CD14-positive monocyte (primary cell): Measurements from ENCODE around the gene AK6. TPM values are rescaled to one million over a fixed set of nuclear protein-coding genes. Genes with fewer than 3 reads are reported as not detected.
"Not testable (repeated sequence)": the region's sequence is repeated elsewhere in the genome, so short reads cannot be mapped to it uniquely, and the experiment has no call there.

Experiments used
- DNase-seq, 3 donors: peaks; one replicate each; pipeline ENCODE4 v3.0.0-alpha.2; 2011 to 2022
- H2AFZ ChIP-seq: 2 replicates; pipeline ENCODE4 v1.6.0; 2012; ENCODE audit warnings: mild to moderate bottlenecking, low read depth, low read length, inconsistent platforms; ENCODE audit not compliant: insufficient read depth, poor library complexity, severe bottlenecking
- H3K27ac ChIP-seq, 2 donors: 1 replicate in 1 of 2; 2 replicates in 1 of 2; pipeline ENCODE4 v1.5.1; 2012 to 2013; ENCODE audit warnings: low read length in 2 of 2, control low read depth in 1 of 2, inconsistent platforms in 1 of 2, low read depth in 1 of 2, mild to moderate bottlenecking in 1 of 2
- H3K27me3 ChIP-seq, 2 donors: one replicate each; pipeline versions ENCODE4 v1.6.0 to v1.6.1; 2011 to 2013; ENCODE audit warnings: low read length in 2 of 2; ENCODE audit not compliant: control insufficient read depth in 2 of 2, insufficient read depth in 2 of 2
- H3K36me3 ChIP-seq, 2 donors: replicated peaks in 1 of 2; 1 replicate in 1 of 2; 2 replicates in 1 of 2; pipeline versions ENCODE4 v1.5.1 to v1.6.1; 2012 to 2013; ENCODE audit warnings: low read length in 2 of 2, control low read depth in 1 of 2, inconsistent platforms in 1 of 2, mild to moderate bottlenecking in 1 of 2; ENCODE audit not compliant: insufficient read depth in 2 of 2, control insufficient read depth in 1 of 2
- H3K4me1 ChIP-seq, 2 donors: 1 replicate in 1 of 2; 2 replicates in 1 of 2; pipeline versions ENCODE4 v1.5.1 to v1.6.1; 2012 to 2013; ENCODE audit warnings: low read length in 2 of 2, control low read depth in 1 of 2, inconsistent platforms in 1 of 2, mild to moderate bottlenecking in 1 of 2, moderate library complexity in 1 of 2; ENCODE audit not compliant: insufficient read depth in 2 of 2, control insufficient read depth in 1 of 2
- H3K4me2 ChIP-seq: replicated peaks from 2 replicates; pipeline ENCODE3; 2012; ENCODE audit warnings: low read length, moderate library complexity, mild to moderate bottlenecking; ENCODE audit not compliant: poor library complexity, severe bottlenecking; ENCODE audit errors: extremely low read depth
- H3K4me3 ChIP-seq, 3 experiments: fragments of 200-600 bp in 1 of 3; sonication (generic) in 1 of 3; replicated peaks in 1 of 3; 1 replicate in 2 of 3; 2 replicates in 1 of 3; pipeline ENCODE4 v1.5.1; 2011 to 2013; ENCODE audit warnings: low read length in 3 of 3, mild to moderate bottlenecking in 3 of 3, control low read depth in 2 of 3, low read depth in 2 of 3, inconsistent platforms in 1 of 3, moderate library complexity in 1 of 3
- H3K79me2 ChIP-seq: 2 replicates; pipeline ENCODE4 v1.6.0; 2012; ENCODE audit warnings: mild to moderate bottlenecking, control low read depth, inconsistent platforms, low read length, moderate library complexity; ENCODE audit not compliant: insufficient read depth
- H3K9ac ChIP-seq: 2 replicates; pipeline ENCODE4 v1.6.0; 2017; ENCODE audit warnings: low read length, mild to moderate bottlenecking; ENCODE audit not compliant: insufficient read depth, poor library complexity, severe bottlenecking
- H3K9me3 ChIP-seq, 2 donors: replicated peaks in 1 of 2; 1 replicate in 1 of 2; 2 replicates in 1 of 2; pipeline versions ENCODE4 v1.5.1 to v1.6.1; 2012 to 2013; ENCODE audit warnings: low read length in 2 of 2, control low read depth in 1 of 2; ENCODE audit not compliant: control insufficient read depth in 1 of 2, insufficient read depth in 1 of 2
- H4K20me1 ChIP-seq: 2 replicates; pipeline ENCODE4 v1.6.0; 2012; ENCODE audit warnings: mild to moderate bottlenecking, low read length, control low read depth, moderate library complexity; ENCODE audit not compliant: insufficient read depth
- H3K27ac Mint-ChIP-seq, 7 donors: one replicate each; pipeline ENCODE4 v1.8.0; 2020; ENCODE audit warnings: mild to moderate bottlenecking in 7 of 7, mixed read lengths in 7 of 7, moderate library complexity in 6 of 7, inconsistent platforms in 2 of 7
- H3K27me3 Mint-ChIP-seq, 3 donors: one replicate each; pipeline ENCODE4 v1.8.0; 2021 to 2022; ENCODE audit warnings: low read depth in 3 of 3, mild to moderate bottlenecking in 3 of 3, mixed read lengths in 3 of 3, moderate library complexity in 3 of 3, inconsistent platforms in 1 of 3
- H3K36me3 Mint-ChIP-seq, 2 donors: one replicate each; pipeline ENCODE4 v1.8.0; 2020; ENCODE audit warnings: mixed read lengths in 2 of 2, inconsistent platforms in 1 of 2, mild to moderate bottlenecking in 1 of 2
- H3K4me1 Mint-ChIP-seq: one replicate; pipeline ENCODE4 v1.8.0; 2020; ENCODE audit warnings: mild to moderate bottlenecking, mixed read lengths
- H3K4me3 Mint-ChIP-seq, 2 donors: one replicate each; pipeline ENCODE4 v1.8.0; 2020; ENCODE audit warnings: mild to moderate bottlenecking in 2 of 2, mixed read lengths in 2 of 2, moderate library complexity in 1 of 2
- H3K9me3 Mint-ChIP-seq, 7 donors: one replicate each; pipeline ENCODE4 v1.8.0; 2020 to 2022; ENCODE audit warnings: mixed read lengths in 7 of 7, mild to moderate bottlenecking in 6 of 7, moderate library complexity in 6 of 7, inconsistent platforms in 2 of 7
- WGBS: methylation state at CpG from one replicate; pipeline ENCODE4 v1.1.5; 2013; ENCODE audit warnings: missing lambda C conversion rate; ENCODE audit not compliant: insufficient coverage; 5-methylcytosine and 5-hydroxymethylcytosine counted together
- intact Hi-C, 2 donors: fragments of 100-400 bp; cut with micrococcal nuclease; formaldehyde crosslinking; loops; one replicate each; pipeline versions ENCODE4 v1.15.0 to v1.15.1; 2023
- polyA plus RNA-seq, 3 donors: library from polyadenylated mRNA; depleted of rRNA in 1 of 3; unstranded in 2 of 3; stranded (reverse) in 1 of 3; fragments of 300-500 nt in 2 of 3; fragments of >200 nt in 1 of 3; fragmentation: Illumina TruSeq in 2 of 3; gene quantifications; 1 replicate in 2 of 3; 2 replicates in 1 of 3; pipeline ENCODE4 v1.2.3, GENCODE V29; 2012 to 2021
- TF ChIP-seq, protein P1 (sequence below): fragments of 200-600 bp; IDR thresholded peaks from one replicate; pipeline ENCODE4 v1.8.0; 2022; ENCODE audit warnings: antibody characterized with exemption, mild to moderate bottlenecking

Gene AK6
- polyA plus RNA-seq, 3 donors, result 7.6 to 50.3 (median 30.6) TPM

DNA sequence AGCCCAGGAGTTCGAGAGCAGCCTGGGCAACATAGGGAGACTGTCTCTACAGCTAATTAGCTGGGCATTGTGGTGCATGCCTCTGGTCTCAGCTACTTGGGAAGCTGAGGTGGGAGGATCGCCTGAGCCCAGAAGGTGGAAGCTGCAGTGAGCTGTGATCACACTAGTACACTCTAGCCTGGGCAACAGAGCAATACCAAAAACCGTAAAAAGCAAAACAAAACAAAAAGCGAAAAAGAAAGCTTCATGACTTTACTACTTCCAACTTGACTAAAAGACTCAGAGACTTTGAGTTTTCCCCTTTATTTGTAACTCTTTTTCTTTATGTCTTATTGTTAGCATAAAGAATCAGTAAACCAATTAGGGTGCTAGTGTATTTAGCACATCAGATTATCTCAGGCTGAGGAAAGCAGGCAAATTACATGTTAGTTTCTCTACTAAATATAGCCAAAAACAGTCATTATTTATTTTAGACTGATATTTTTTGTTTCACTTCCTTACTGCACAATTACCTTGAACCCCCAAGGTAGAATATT lies 5.7 kb upstream of the AK6 start:
- Mint-ChIP-seq H3K27me3 (no peaks in the 10 kb centered on the region), H3K4me3 (no peak overlapping the region), H3K9me3 (no peaks in the 10 kb centered on the region), H3K4me1 (peaks cover 12% of the 10 kb centered on the region), H3K36me3 (peaks cover 28 to 36% of the 10 kb centered on the region in 2 donors), H3K27ac (peak overlapping the region in 1 of 7 donors; percentile 26)
- WGBS, result 100% methylated on average over 1 of the region's 4 CpGs
- Histone ChIP-seq H3K27me3 (no peaks in the 10 kb centered on the region), H3K36me3 (peaks cover 24 to 51% of the 10 kb centered on the region in 2 donors), H3K4me2 (no peak overlapping the region), H3K9ac (no peak overlapping the region), H3K4me3 (no peak overlapping the region), H3K79me2 (peaks cover 26% of the 10 kb centered on the region), H3K27ac (no peak overlapping the region), H3K4me1 (peaks cover 8 to 10% of the 10 kb centered on the region in 2 donors), H3K9me3 (no peaks in the 10 kb centered on the region), H4K20me1 (no peaks in the 10 kb centered on the region), H2AFZ (no peak overlapping the region)
- intact Hi-C loops, result no loop called here
- TF ChIP-seq, protein P1, sequence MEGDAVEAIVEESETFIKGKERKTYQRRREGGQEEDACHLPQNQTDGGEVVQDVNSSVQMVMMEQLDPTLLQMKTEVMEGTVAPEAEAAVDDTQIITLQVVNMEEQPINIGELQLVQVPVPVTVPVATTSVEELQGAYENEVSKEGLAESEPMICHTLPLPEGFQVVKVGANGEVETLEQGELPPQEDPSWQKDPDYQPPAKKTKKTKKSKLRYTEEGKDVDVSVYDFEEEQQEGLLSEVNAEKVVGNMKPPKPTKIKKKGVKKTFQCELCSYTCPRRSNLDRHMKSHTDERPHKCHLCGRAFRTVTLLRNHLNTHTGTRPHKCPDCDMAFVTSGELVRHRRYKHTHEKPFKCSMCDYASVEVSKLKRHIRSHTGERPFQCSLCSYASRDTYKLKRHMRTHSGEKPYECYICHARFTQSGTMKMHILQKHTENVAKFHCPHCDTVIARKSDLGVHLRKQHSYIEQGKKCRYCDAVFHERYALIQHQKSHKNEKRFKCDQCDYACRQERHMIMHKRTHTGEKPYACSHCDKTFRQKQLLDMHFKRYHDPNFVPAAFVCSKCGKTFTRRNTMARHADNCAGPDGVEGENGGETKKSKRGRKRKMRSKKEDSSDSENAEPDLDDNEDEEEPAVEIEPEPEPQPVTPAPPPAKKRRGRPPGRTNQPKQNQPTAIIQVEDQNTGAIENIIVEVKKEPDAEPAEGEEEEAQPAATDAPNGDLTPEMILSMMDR, result no peak
- DNase-seq, result no peak

DNA sequence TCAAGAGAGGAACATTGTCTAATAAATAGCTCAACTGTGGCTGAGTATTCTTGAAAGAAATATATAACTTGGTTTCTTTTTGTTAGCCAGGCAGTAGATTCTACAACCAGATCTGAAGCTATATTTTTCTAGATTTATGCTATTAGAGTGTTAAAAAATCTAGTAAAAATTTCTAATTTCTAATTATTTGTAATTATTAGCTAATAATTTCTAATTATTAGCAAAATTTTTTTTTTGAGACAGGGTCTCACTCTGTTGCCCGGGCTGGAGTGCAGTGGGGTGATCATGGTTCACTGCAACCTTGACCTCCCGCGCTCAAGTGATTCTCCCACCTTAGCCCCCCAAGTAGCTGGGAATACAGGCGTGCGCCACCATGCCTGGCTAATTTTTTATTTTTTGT lies 3.1 kb upstream of the AK6 start:
- H2AFZ ChIP-seq, result no peak overlapping the region
- H3K9ac ChIP-seq, result no peak overlapping the region
- no peaks in the 10 kb centered on the region for H4K20me1 ChIP-seq
- intact Hi-C loops, result no loop called here
- TF ChIP-seq, protein P1, result no peak
- H3K4me2 ChIP-seq, result no peak overlapping the region
- H3K27me3 ChIP-seq, result no peaks in the 10 kb centered on the region
- peaks cover 24 to 28% of the 10 kb centered on the region in 2 donors for H3K36me3 Mint-ChIP-seq
- H3K27ac ChIP-seq, result no peak overlapping the region
- no peaks in the 10 kb centered on the region for H3K9me3 Mint-ChIP-seq
- peaks cover 15 to 33% of the 10 kb centered on the region in 2 donors for H3K36me3 ChIP-seq
- no peak overlapping the region for H3K4me3 Mint-ChIP-seq
- no peaks in the 10 kb centered on the region for H3K9me3 ChIP-seq
- no peak overlapping the region for H3K27ac Mint-ChIP-seq
- DNase-seq, result no peak
- WGBS, result no CpG with 5 or more reads among the region's 5 CpGs
- H3K4me1 ChIP-seq, result peaks cover 18 to 26% of the 10 kb centered on the region in 2 donors
- H3K4me1 Mint-ChIP-seq, result peaks cover 23% of the 10 kb centered on the region
- no peaks in the 10 kb centered on the region for H3K27me3 Mint-ChIP-seq
- H3K79me2 ChIP-seq, result peaks cover 50% of the 10 kb centered on the region
- H3K4me3 ChIP-seq, result no peak overlapping the region

DNA sequence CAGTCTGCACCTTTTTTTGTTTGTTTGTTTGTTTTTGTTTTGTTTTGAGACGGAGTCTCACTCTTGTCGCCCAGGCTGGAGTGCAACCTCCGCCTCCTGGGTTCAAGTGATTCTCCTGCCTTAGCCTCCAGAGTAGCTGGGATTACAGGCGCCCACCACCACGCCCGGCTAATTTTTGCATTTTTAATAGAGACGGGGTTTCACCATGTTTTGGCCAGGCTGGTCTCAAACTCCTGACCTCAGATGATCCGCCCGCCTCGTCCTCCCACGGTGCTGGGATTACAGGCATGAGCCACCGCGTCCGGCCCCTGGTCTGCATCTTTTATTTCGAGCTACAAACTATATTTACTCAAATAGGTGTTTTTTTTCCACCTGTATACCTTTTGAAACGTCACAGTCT lies 1.0 kb upstream of the AK6 start:
- H3K4me3 Mint-ChIP-seq, result peak overlapping the region; percentile 96 to 97
- WGBS, result 0% methylated on average over 6 of the region's 16 CpGs
- H3K9ac ChIP-seq, result peak overlapping the region; percentile 98
- H3K27me3 Mint-ChIP-seq, H3K27me3 ChIP-seq, H3K9me3 Mint-ChIP-seq, intact Hi-C loops, DNase-seq, H3K9me3 ChIP-seq: not testable (repeated sequence)
- H3K4me1 Mint-ChIP-seq, result peaks cover 23% of the 10 kb centered on the region
- peaks cover 70% of the 10 kb centered on the region for H3K79me2 ChIP-seq
- peak overlapping the region; percentile 75 to 99 (median 97) for H3K27ac Mint-ChIP-seq
- peak overlapping the region; percentile 100 for H2AFZ ChIP-seq
- H3K4me1 ChIP-seq, result peaks cover 18 to 26% of the 10 kb centered on the region in 2 donors
- peak overlapping the region; percentile 98 for H3K4me2 ChIP-seq
- peak overlapping the region; percentile 77 to 97 (median 86) for H3K4me3 ChIP-seq
- H3K27ac ChIP-seq, result peak overlapping the region in 1 of 2 donors; percentile 99
- H4K20me1 ChIP-seq, result peaks cover 13% of the 10 kb centered on the region
- H3K36me3 Mint-ChIP-seq, result peaks cover 25 to 30% of the 10 kb centered on the region in 2 donors
- peaks cover 24 to 34% of the 10 kb centered on the region in 2 donors for H3K36me3 ChIP-seq
